Measurements from ENCODE around the gene EHD3. TPM values are rescaled to one million over a fixed set of nuclear protein-coding genes. Genes with fewer than 3 reads are reported as not detected.

The EHD3 gene
- total and polyA plus RNA-seq, 3 donors from 2014 or later, result 3.5 to 5.1 (median 4.5) TPM

DNA sequence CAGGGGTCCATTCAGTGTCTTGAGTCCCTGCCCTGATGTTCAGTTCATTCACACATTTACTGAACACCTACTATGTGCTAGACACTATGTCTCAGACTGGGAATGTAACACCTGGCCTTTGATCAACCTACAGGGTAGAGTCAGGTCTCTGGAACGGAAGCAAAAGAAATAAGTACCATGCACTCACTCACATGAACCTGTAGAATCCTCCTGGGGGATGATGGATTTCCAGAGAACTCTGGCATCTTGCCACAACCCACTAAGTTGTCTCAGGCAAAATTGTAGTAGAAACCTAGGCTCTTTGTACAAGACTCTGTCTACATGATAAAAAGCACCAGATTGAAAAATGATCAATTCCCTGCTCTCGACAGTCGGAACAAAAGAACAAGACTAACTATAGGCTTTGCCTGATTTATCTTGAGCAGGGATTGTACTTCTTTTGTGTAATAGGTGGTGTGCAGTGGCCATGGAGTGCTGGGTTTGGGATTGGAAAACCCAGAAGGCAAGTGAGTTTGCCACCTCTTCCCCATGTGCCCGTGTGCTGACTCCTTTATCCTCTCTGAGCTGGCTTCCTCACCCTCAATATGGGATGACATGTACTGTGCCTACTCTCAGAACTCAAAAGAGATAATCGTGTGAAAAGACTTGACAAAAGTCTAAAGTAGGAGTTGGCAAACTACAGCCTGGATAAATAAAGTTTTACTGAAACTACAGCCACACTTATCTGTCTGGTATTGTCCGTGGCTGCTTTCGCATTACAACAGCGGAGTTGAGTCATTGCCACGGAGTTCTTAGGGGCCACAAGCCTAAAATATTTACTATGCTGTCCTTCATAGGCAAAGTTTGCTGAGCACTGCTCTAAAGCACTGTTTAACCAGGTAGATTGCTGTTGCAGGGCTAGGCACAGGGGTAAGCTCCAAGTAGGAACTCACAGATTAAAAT lies 21.0 kb upstream of the EHD3 start:
- WGBS, 2 donors, result 79 to 82% methylated on average over 9 of the region's 9 CpGs
- H3K4me1 ChIP-seq, result no peaks in the 10 kb centered on the region
- DNase-seq, result no peak
- intact Hi-C loops (cut with DNase I; ENCODE audit: low total_unique reads), result no loop called here
- H3K4me3 ChIP-seq, result no peak overlapping the region
- H3K27me3 ChIP-seq, result no peaks in the 10 kb centered on the region
- TF ChIP-seq CTCF (IDR thresholded peaks at IDR 0.05) (no peak), POLR2A (IDR thresholded peaks at IDR 0.05) (no peak)
- H3K9me3 ChIP-seq, result no peaks in the 10 kb centered on the region
- no peaks in the 10 kb centered on the region for H3K36me3 ChIP-seq (ENCODE audit: low read depth, missing control alignments)
- no peak overlapping the region for H3K27ac ChIP-seq

DNA sequence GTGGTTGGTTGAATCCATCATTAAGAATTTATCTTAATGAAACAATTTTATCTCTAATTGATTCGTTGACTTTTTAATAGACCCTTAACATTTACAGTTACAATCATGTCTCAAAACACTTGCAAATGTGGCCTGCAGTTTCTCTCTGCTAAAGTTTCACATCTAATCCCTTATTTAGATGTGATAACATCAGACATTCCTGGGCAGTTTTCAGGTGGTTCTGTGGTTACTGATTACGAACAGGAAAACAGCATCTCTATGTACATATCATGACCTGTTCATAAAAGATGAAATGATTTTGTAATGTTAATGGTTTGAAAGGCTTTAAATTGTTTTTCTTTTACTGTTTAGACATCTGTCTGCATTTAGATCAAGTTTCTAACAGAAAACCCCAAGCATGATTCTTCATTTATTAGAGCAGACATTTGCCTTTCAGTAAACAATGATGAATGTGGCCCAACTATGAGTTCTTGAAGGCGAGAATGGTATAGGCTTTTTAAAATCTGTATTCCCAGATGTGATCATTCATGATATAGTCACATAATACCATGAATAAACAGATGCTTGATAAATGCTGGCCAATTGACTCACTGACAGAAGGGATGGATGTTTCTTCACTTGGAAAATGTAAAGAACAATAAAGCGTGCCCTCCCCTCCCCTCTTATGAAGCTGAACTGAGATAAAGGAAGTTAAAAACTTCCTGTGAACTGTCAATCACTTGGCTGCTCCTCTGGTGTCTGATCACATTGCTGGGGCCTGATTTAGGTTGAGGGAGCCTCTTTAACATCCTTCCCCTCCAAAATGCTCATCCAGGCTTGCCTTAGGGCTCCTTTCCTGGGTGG lies 20.1 kb upstream of the EHD3 start:
- no peak for DNase-seq
- no peaks in the 10 kb centered on the region for H3K9me3 ChIP-seq
- no peak for TF ChIP-seq POLR2A (IDR thresholded peaks at IDR 0.05)
- no peak for TF ChIP-seq CTCF (IDR thresholded peaks at IDR 0.05)
- H3K27ac ChIP-seq, result no peak overlapping the region
- H3K4me3 ChIP-seq, result no peak overlapping the region
- intact Hi-C loops (cut with DNase I; ENCODE audit: low total_unique reads), result no loop called here
- WGBS, 2 donors, result 11 to 46% methylated on average over 4 of the region's 4 CpGs
- H3K27me3 ChIP-seq, result no peaks in the 10 kb centered on the region
- no peaks in the 10 kb centered on the region for H3K36me3 ChIP-seq (ENCODE audit: low read depth, missing control alignments)
- H3K4me1 ChIP-seq, result no peaks in the 10 kb centered on the region

GRCh38 chr2:31214444-31214915 lies 19.5 kb upstream of the EHD3 start:
- 92 to 94% methylated on average over 3 to 8 of the region's 8 CpGs for WGBS, 2 donors
- Histone ChIP-seq H3K27me3 (no peaks in the 10 kb centered on the region), H3K4me3 (no peak overlapping the region), H3K36me3 (ENCODE audit: low read depth, missing control alignments) (no peaks in the 10 kb centered on the region), H3K9me3 (no peaks in the 10 kb centered on the region), H3K27ac (no peak overlapping the region), H3K4me1 (no peaks in the 10 kb centered on the region)
- no peak for DNase-seq
- intact Hi-C loops (cut with DNase I; ENCODE audit: low total_unique reads), result no loop called here
- TF ChIP-seq POLR2A (IDR thresholded peaks at IDR 0.05) (no peak), CTCF (IDR thresholded peaks at IDR 0.05) (no peak)

DNA sequence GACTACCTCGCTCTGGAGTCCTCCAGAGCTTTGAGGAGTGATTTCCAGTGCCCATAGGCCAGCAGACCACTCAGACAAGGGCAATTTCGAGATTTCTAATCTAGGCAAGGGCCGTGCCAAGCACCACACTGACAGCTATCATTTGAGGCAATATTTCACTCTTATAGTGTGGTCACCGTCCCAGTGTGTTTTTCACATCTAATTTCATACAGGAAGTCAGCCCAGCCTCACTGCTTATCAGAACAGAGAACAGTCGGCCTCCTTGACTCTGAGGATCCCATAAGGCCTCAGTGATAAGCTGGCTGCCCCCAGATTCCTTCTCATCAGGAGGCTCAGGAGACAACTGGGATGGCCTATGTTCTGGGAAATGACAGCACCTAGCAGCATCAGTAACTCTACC lies 17.2 kb upstream of the EHD3 start:
- no peaks in the 10 kb centered on the region for H3K9me3 ChIP-seq
- H3K4me1 ChIP-seq, result no peaks in the 10 kb centered on the region
- DNase-seq, result no peak
- no peaks in the 10 kb centered on the region for H3K36me3 ChIP-seq (ENCODE audit: low read depth, missing control alignments)
- no peak overlapping the region for H3K27ac ChIP-seq
- H3K27me3 ChIP-seq, result no peaks in the 10 kb centered on the region
- WGBS, 2 donors, result 65 to 85% methylated on average over 4 to 5 of the region's 5 CpGs
- TF ChIP-seq POLR2A (IDR thresholded peaks at IDR 0.05), result no peak
- TF ChIP-seq CTCF (IDR thresholded peaks at IDR 0.05), result no peak
- H3K4me3 ChIP-seq, result no peak overlapping the region
- intact Hi-C loops (cut with DNase I; ENCODE audit: low total_unique reads), result no loop called here

Measured in testis (tissue), 3 donors.